Cerebellar nuclear complex (tissue), 1 donor: ENCODE results near the gene XYLT1.
"Not testable (repeated sequence)": the region's sequence is repeated elsewhere in the genome, so short reads cannot be mapped to it uniquely, and the experiment has no call there.

Experiments
- DNase-seq, 2 experiments: peaks; one replicate each; lab custom pipeline; 2025; lab: John Stamatoyannopoulos, UW

The XYLT1 gene

DNA sequence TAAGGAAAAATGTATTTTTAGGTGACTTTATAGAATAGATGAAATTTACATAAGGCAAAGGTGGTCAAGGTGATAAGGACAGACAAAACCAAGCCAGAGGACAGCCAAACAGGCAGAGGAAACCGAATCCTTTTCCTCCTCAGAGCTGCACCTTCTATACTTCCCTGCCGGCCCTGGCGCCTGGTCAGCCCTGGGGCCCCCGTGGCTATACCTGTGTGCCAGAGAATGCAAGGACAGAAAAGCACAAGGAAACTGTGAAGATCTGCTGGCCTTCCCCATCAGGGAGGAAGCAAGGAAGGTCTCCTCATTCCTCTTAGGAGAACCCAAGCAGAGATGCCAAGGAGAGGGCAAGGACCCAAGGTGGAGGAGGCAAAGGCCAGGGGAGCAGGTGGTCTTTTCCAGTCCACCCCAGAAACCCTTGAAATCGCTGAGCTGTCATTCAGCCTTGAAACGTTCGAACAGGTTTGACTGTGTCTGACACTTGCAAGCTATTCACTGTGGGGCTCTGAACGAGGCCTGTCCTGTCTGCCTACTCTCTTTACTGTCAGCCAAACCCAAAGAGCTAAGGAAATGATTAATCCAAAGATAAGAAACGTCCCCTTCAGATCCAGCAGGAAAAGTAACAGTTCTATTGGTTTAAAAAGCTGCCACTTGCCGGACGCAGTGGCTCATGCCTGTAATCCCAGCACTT is 114.4 kb downstream of the XYLT1 start:
- no peak for DNase-seq

- DNase-seq, result no peak
These were observed 116.1 kb downstream of the XYLT1 start for GRCh38 chr16:17354685-17355084.

- DNase-seq, result no peak
These were observed 116.6 kb downstream of the XYLT1 start for GRCh38 chr16:17354141-17354601.

GRCh38 chr16:17353561-17353960 is 117.2 kb downstream of the XYLT1 start:
- no peak for DNase-seq

- DNase-seq, result no peak
These were observed 119.2 kb downstream of the XYLT1 start for GRCh38 chr16:17351441-17352035.

GRCh38 chr16:17350207-17350606 is 120.6 kb downstream of the XYLT1 start:
- no peak for DNase-seq

DNA sequence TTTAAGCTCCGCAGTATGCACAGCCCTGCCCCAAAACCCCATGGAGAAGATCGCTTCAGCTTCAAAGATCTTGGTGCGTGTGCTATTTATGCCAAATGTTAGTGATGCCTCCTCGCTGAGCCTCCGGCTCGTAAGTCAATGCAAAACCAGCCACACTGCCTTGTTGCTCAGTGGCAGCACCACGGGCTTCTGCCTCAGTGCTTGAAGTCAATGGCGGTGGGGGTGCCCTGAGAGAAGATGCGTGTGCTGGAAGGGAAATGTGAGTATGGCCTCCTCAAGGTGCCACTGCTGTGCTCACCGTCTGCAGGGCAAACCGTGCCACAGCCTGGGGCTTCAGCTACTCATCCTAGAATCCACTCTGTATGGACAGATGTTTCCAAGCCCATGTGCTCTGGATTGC is 121.9 kb downstream of the XYLT1 start:
- no peak for DNase-seq

- no peak for DNase-seq
These were observed 122.5 kb downstream of the XYLT1 start for GRCh38 chr16:17348042-17348783.

DNA sequence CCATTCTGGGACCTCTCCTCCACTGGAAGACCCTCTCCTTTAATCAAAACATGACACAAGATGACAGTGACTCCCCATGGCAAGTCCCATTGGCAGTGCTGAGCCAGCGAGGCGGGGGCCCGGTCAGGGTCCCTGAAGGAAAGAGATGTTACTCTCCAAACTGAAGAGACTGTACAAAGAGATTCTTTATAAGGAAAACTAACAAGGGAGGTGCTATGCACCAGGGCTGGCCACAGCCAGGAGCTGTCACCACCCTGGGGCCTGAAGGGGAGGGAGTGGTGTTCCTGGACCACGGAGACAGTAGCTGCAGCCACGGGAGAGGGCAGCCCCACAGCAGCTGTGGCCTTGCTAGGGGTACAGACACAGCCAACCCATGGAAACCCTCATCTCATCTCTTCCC is 123.1 kb downstream of the XYLT1 start:
- no peak for DNase-seq

DNA sequence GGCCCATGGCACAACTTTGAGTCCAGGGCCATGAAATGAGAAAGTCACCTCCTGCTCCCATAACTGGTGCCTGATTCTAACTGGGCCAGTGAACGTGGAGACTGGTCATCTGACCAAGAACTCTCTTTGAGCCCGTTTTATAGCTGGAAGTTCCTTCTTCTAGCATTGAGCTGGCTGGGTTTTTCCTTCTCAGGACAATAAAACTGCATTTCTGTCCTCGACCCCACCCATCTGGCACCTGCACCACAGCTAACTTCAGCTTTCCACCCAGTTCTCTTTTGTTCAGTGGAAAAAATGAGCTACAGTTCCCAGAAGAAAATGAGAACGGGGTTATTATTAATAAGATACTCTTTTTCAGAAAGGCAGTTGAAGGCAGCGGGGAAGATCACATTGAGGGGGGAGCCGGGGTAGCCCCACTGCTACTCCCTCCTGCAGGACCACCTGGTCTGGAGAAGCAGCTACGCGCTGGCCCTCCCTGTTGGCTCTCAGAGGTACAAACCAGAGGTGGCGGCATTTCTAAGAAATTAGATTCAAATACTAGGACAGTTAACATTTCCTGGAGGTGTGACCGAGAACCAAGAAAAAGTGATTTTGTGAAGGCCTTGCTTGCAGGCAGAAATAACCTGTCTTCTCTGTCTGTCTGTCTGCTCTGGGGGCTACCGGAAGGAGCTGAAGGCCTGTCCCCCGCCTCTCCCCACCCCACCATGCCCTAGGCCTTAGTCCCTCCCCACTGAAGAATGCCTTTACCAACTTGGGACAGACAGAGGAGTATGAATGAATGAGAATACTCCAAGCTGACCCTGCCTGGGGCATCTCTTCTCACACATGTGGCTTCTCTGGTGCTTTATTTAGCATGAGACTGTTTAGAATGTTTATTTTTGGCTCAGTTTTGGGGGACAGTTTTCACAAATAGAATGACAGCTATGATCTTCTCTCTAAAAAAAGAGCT is 123.9 kb downstream of the XYLT1 start:
- DNase-seq, result no peak

DNA sequence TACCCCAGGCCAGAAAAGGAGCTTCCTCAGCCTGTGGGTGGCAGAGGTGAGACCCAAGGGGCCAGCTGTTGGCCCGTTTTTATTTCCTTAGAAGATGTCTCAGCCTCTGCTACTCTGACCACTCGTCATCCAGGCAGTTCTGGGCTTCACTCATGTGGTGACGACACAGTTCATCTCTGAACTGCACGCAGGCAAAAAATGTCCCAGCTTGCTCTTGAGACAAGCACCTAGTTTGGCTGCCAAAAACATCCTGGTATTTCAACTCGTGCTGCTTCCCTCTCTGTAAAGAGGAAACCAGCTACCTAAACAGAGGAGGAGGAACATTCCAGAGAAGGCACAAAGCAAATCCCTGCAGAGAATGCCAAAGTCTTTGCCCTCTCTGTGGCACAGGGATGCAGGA is 125.7 kb downstream of the XYLT1 start:
- DNase-seq, result no peak

- no peak for DNase-seq
These were observed 127.0 kb downstream of the XYLT1 start for GRCh38 chr16:17343728-17344127.

GRCh38 chr16:17343028-17343427 is 127.7 kb downstream of the XYLT1 start:
- no peak for DNase-seq

GRCh38 chr16:17342031-17342430 is 128.7 kb downstream of the XYLT1 start:
- no peak for DNase-seq

GRCh38 chr16:17340804-17341203 is 130.0 kb downstream of the XYLT1 start:
- no peak for DNase-seq

GRCh38 chr16:17339764-17340541 is 130.8 kb downstream of the XYLT1 start:
- no peak for DNase-seq

DNA sequence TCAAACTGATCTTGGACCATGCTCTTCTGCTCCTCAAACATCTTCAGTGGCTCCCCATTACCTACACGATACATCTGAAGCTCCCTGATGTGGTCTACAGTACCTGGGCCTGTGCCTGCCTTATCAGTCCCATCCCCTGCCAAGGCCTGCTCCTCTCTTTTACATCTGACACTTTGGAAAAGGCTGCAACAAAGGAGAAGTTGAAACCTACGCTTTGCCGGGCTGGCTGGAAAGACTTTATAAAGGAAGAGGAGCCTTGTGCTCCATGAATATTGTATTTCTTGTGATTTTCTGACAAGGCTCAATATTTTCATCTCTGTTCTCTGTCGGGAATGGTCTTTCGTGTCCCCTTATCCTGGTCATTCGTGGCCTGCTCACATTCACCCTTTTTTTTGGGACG is 132.5 kb downstream of the XYLT1 start:
- no peak for DNase-seq

- DNase-seq, result no peak
These were observed 134.2 kb downstream of the XYLT1 start for GRCh38 chr16:17336530-17336900.

DNA sequence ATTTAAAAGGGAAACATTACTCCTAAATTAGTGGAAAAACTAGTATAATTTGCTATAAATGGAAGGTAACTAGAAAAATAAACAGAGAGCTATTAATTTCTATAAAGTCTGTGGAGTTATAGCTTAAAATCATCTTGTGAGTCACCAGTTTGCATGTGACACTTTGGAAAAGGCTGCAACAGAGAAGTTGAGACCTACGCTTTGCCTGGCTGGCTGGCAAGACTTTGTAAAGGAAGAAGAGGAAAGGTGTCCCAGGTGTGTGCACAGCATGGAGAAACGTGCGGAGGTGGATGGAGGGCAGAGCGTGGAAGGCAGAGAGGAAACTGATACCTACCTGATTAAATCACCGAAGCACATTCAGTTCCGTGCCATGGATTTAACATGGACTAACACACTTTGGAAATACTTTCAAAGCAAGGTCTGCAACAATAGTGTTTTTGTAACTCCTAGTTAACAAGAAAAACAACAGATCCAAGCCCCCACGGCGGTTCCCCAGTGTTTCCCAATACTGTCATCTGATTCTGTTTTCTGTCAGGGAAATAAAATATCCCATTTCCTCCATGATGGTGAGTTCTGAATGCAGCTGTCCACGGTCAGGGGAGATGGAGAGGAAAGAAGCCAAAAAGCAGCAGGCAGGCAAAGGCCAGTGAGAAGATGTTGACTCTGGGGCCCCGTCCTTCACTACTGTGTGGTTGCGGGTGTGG is 134.8 kb downstream of the XYLT1 start:
- no peak for DNase-seq

DNA sequence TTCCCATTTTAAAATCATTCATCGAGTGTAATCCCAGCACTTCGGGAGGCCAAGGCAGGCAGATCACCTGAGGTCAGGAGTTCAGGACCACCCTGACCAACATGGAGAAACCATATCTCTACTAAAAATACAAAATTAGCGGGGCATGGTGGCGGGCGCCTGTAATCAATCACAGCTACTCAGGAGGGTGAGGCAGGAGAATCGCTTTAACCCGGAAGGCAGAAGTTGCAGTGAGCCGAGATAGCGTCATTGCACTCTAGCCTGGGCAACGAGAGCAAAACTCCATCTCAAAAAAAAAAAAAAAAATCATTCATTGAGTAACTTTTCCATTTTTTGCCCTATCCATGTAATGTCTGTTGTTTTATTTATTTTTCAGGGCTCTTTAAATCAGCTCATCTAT is 135.4 kb downstream of the XYLT1 start:
- not testable (repeated sequence) for DNase-seq

DNA sequence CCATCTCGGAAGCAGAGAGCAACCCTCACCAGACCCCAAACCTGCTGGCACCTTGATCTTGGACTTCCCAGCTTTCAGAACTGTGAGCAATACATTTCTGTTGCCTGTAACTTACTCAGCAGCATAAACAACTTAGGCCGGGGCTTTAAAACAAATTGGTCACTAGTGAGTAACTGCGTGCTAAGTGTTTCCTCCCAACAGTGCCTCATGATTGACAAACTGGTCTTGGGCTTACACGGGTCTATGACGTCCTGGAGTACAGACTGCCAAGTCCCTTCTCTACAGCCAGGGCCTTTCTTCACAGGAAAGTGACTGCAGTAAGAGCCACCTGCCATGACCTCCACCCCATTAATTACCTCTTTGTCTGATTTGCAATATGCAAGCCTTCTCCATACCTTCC is 136.7 kb downstream of the XYLT1 start:
- no peak for DNase-seq
